HCT116 (cell line): ENCODE data around the gene IL21R. TPM values are rescaled to one million over a fixed set of nuclear protein-coding genes. Genes with fewer than 3 reads are reported as not detected.

ENCODE experiments used
- ATAC-seq: fragments of 200-7000 bp; cut with Tn5 transposase; 2 replicates; pipeline ENCODE4 v1.9.1; 2020; ENCODE audit warnings: mild to moderate bottlenecking, moderate library complexity
- BruUV-seq: library from RNA; stranded (reverse); fragments of 400-500 nt; replicated peaks from 2 replicates; lab custom pipeline; 2021; lab: Mats Ljungman, UMichigan
- CTCF ChIA-PET: fragments of 300-600 bp; sonication (Branson Sonifier 250); formaldehyde crosslinking; loops from one replicate; lab custom pipeline; 2021; ENCODE audit warnings: antibody characterized with exemption; lab: Charles Lee
- POLR2A ChIA-PET: fragments of 300-600, 350-600 bp; sonication (Branson Sonifier 250); formaldehyde crosslinking; loops from one replicate; lab custom pipeline; 2021; ENCODE audit warnings: antibody characterized with exemption; lab: Charles Lee
- RAD21 ChIA-PET, 2 experiments: fragments of 300-600 bp; sonication (Branson Sonifier 250); formaldehyde crosslinking; loops; one replicate each; lab custom pipeline; 2023; ENCODE audit warnings: low total read pairs in 2 of 2; ENCODE audit not compliant: uncharacterized antibody in 2 of 2, unreplicated experiment in 2 of 2, low non-redundant PET in 1 of 2; lab: Charles Lee
- DNase-seq: peaks from one replicate; pipeline ENCODE4 v3.0.0-alpha.2; 2010; ENCODE audit warnings: low read depth, low spot score
- H2AFZ ChIP-seq: fragments of 200-600 bp; shearing (Covaris generic), sonication (generic); 2 replicates; pipeline ENCODE4 v1.6.1; 2017; ENCODE audit warnings: low read depth, mixed run types, mixed read lengths, antibody characterized with exemption, low read length; ENCODE audit not compliant: poor library complexity, severe bottlenecking
- H3K27ac ChIP-seq: 2 replicates; pipeline ENCODE4 v1.5.1; 2012; ENCODE audit warnings: low read depth, low read length
- H3K27me3 ChIP-seq: fragments of 200-600 bp; sonication (generic); 2 replicates; pipeline ENCODE4 v1.6.1; 2016; ENCODE audit warnings: mixed run types, low read length, mixed read lengths; ENCODE audit not compliant: insufficient read depth
- H3K36me3 ChIP-seq, 2 experiments: fragments of 200-500 bp in 1 of 2; fragments of 200-600 bp in 1 of 2; sonication (Bioruptor generic) in 1 of 2; sonication (generic) in 1 of 2; 2 replicates each; pipeline versions ENCODE4 v1.5.1 to v1.6.1; 2014 to 2016; ENCODE audit warnings: low read length in 2 of 2, inconsistent platforms in 1 of 2, mixed read lengths in 1 of 2, mixed run types in 1 of 2; ENCODE audit not compliant: insufficient read depth in 2 of 2, control insufficient read depth in 1 of 2
- H3K4me1 ChIP-seq, 2 experiments: fragments of 200-600 bp in 1 of 2; sonication (generic) in 1 of 2; 2 replicates each; pipeline versions ENCODE4 v1.5.1 to v1.6.1; 2012 to 2017; ENCODE audit warnings: low read length in 2 of 2, inconsistent platforms in 1 of 2, mild to moderate bottlenecking in 1 of 2, mixed read lengths in 1 of 2, mixed run types in 1 of 2, moderate library complexity in 1 of 2; ENCODE audit not compliant: insufficient read depth in 2 of 2, control insufficient read depth in 1 of 2
- H3K4me2 ChIP-seq: fragments of 200-600 bp; sonication (generic); 2 replicates; pipeline ENCODE4 v1.6.1; 2017; ENCODE audit warnings: mixed run types, low read length, mixed read lengths
- H3K4me3 ChIP-seq, 2 experiments: fragments of 200-600 bp in 1 of 2; sonication (generic) in 1 of 2; replicated peaks in 1 of 2; 2 replicates each; pipeline ENCODE4 v1.5.1; 2011 to 2016; ENCODE audit warnings: low read length in 2 of 2, control low read depth in 1 of 2, low read depth in 1 of 2, mild to moderate bottlenecking in 1 of 2, mixed read lengths in 1 of 2, mixed run types in 1 of 2
- H3K79me2 ChIP-seq: fragments of 200-600 bp; sonication (generic); 2 replicates; pipeline ENCODE4 v1.6.1; 2017; ENCODE audit warnings: mild to moderate bottlenecking, mixed run types, low read length, moderate library complexity, mixed read lengths; ENCODE audit not compliant: insufficient read depth
- H3K9ac ChIP-seq: fragments of 200-600 bp; sonication (generic); 2 replicates; pipeline ENCODE4 v1.6.1; 2016; ENCODE audit warnings: low read length, mixed read lengths
- H3K9me2 ChIP-seq: fragments of 200-600 bp; sonication (generic), shearing (Covaris generic); 2 replicates; pipeline ENCODE4 v1.6.1; 2017; ENCODE audit warnings: mixed run types, mild to moderate bottlenecking, moderate library complexity; ENCODE audit not compliant: insufficient read depth
- H3K9me3 ChIP-seq, 2 experiments: fragments of 200-500 bp in 1 of 2; fragments of 200-600 bp in 1 of 2; sonication (Bioruptor generic) in 1 of 2; sonication (generic) in 1 of 2; 2 replicates each; pipeline ENCODE4 v1.6.1; 2014 to 2017; ENCODE audit warnings: low read length in 2 of 2, mixed read lengths in 2 of 2, inconsistent platforms in 1 of 2, low read depth in 1 of 2, mild to moderate bottlenecking in 1 of 2, mixed run types in 1 of 2, moderate library complexity in 1 of 2; ENCODE audit not compliant: control insufficient read depth in 1 of 2, insufficient read depth in 1 of 2
- H4K20me1 ChIP-seq: fragments of 200-600 bp; sonication (generic), shearing (Covaris generic); 2 replicates; pipeline ENCODE4 v1.6.1; 2017; ENCODE audit warnings: mixed run types, mild to moderate bottlenecking, moderate library complexity; ENCODE audit not compliant: insufficient read depth
- CBX3 ChIP-seq: IDR thresholded peaks from 2 replicates; pipeline ENCODE4 v1.6.1; 2012; ENCODE audit warnings: low read depth
- CEBPB ChIP-seq: IDR thresholded peaks from 2 replicates; pipeline ENCODE4 v1.6.1; 2012; ENCODE audit warnings: low read depth
- CTCF ChIP-seq, 3 experiments: fragments of 200-600 bp in 1 of 3; sonication (generic) in 1 of 3; IDR thresholded peaks in 2 of 3; conservative IDR thresholded peaks in 1 of 3; 2 replicates each; pipeline ENCODE4 v1.5.1; 2012 to 2017; ENCODE audit warnings: low read depth in 2 of 3, low read length in 2 of 3, antibody characterized with exemption in 1 of 3, borderline replicate concordance in 1 of 3, control low read depth in 1 of 3, mild to moderate bottlenecking in 1 of 3, mixed read lengths in 1 of 3, mixed run types in 1 of 3, moderate library complexity in 1 of 3; ENCODE audit not compliant: insufficient read depth in 1 of 3
- ELF1 ChIP-seq: IDR thresholded peaks from 2 replicates; pipeline ENCODE4 v1.6.1; 2012; ENCODE audit warnings: low read depth, borderline replicate concordance
- EZH2phosphoT487 ChIP-seq: fragments of 200-600 bp; IDR thresholded peaks from 2 replicates; pipeline ENCODE4 v1.6.1; 2018; ENCODE audit warnings: antibody characterized with exemption, borderline replicate concordance
- FOSL1 ChIP-seq: IDR thresholded peaks from 2 replicates; pipeline ENCODE4 v1.6.1; 2012; ENCODE audit warnings: low read depth
- RAD21 ChIP-seq: IDR thresholded peaks from 2 replicates; pipeline ENCODE4 v1.6.1; 2012; ENCODE audit warnings: low read depth, mild to moderate bottlenecking
- SIN3A ChIP-seq: IDR thresholded peaks from 2 replicates; pipeline ENCODE4 v1.6.1; 2012; ENCODE audit warnings: low read depth
- SRF ChIP-seq: IDR thresholded peaks from 2 replicates; pipeline ENCODE4 v1.6.1; 2012; ENCODE audit warnings: low read depth
- ZFX ChIP-seq: fragments of 450-650 bp; IDR thresholded peaks from 2 replicates; pipeline ENCODE4 v1.6.1; 2017
- intact Hi-C: fragments of 100-400 bp; cut with micrococcal nuclease; formaldehyde crosslinking; loops from 2 replicates; pipeline ENCODE4 v1.10.0; 2022
- total RNA-seq: library from RNA; stranded (reverse); gene quantifications from one replicate; pipeline ENCODE4 v1.2.1, GENCODE V29; 2021; ENCODE audit not compliant: unreplicated experiment
- TF ChIP-seq, protein P1 (sequence below): IDR thresholded peaks from 2 replicates; pipeline ENCODE4 v1.6.1; 2012; ENCODE audit warnings: low read depth
- TF ChIP-seq, protein P2 (sequence below): IDR thresholded peaks from 2 replicates; pipeline ENCODE4 v1.6.1; 2012
- TF ChIP-seq, protein P3 (sequence below): IDR thresholded peaks from 2 replicates; pipeline ENCODE4 v1.6.1; 2011; ENCODE audit warnings: mild to moderate bottlenecking, low read length, moderate library complexity; ENCODE audit not compliant: insufficient replicate concordance; ENCODE audit errors: extremely low read depth

The IL21R gene
- total RNA-seq, 1 experiment from 2014 or later, result 1.2 TPM

GRCh38 chr16:27474921-27475320 is 72.9 kb downstream of the IL21R start:
- no peak for TF ChIP-seq CTCF (IDR thresholded peaks at IDR 0.05 in 2 of 3, conservative IDR thresholded peaks at IDR 0.05 in 1 of 3; ENCODE audit: borderline replicate concordance in 1 of 3, insufficient read depth in 1 of 3, low read depth in 2 of 3, low read length in 2 of 3)
- TF ChIP-seq, all 23 proteins: peak for 0
- Histone ChIP-seq H3K9ac (no peak overlapping the region), H3K9me3 (no peaks in the 10 kb centered on the region), H3K27ac (no peak overlapping the region), H3K4me3 (no peak overlapping the region), H4K20me1 (no peaks in the 10 kb centered on the region), H3K27me3 (no peaks in the 10 kb centered on the region), H3K79me2 (no peaks in the 10 kb centered on the region), H2AFZ (no peak overlapping the region), H3K36me3 (peaks cover 43 to 52% of the 10 kb centered on the region in 2 experiments; a peak in 3 of 4 replicates), H3K4me2 (no peak overlapping the region), H3K4me1 (peaks cover 0 to 6% of the 10 kb centered on the region in 2 experiments; a peak in 1 of 4 replicates), H3K9me2 (no peaks in the 10 kb centered on the region)
- no TSS peak for BruUV-seq
- RAD21 ChIA-PET, result no interaction called here
- intact Hi-C loops, result no loop called here
- DNase-seq (no peak), ATAC-seq (no peak)
- CTCF ChIA-PET, result no interaction called here
- POLR2A ChIA-PET, result no interaction called here

GRCh38 chr16:27475561-27475960 is 73.6 kb downstream of the IL21R start:
- peaks cover 45 to 54% of the 10 kb centered on the region in 2 experiments; a peak in 3 of 4 replicates for H3K36me3 ChIP-seq
- H2AFZ ChIP-seq, result no peak overlapping the region
- H3K9me2 ChIP-seq, result no peaks in the 10 kb centered on the region
- BruUV-seq, result no TSS peak
- ChIA-PET POLR2A (no interaction called here), CTCF (no interaction called here), RAD21 (no interaction called here)
- DNase-seq (no peak), ATAC-seq (no peak)
- H3K27ac ChIP-seq, result no peak overlapping the region
- no peak overlapping the region for H3K4me3 ChIP-seq
- H3K9me3 ChIP-seq, result no peaks in the 10 kb centered on the region
- H3K4me1 ChIP-seq, result peaks cover 0 to 6% of the 10 kb centered on the region in 2 experiments; a peak in 1 of 4 replicates
- H4K20me1 ChIP-seq, result no peaks in the 10 kb centered on the region
- H3K27me3 ChIP-seq, result no peaks in the 10 kb centered on the region
- H3K9ac ChIP-seq, result no peak overlapping the region
- H3K4me2 ChIP-seq, result no peak overlapping the region
- intact Hi-C loops, result no loop called here
- no peaks in the 10 kb centered on the region for H3K79me2 ChIP-seq
- TF ChIP-seq SRF (no peak), EZH2phosphoT487 (no peak), SIN3A (no peak), CBX3 (no peak), CEBPB (no peak), ELF1 (no peak), FOSL1 (no peak), ZFX (no peak), RAD21 (no peak)
- TF ChIP-seq, protein P1, sequence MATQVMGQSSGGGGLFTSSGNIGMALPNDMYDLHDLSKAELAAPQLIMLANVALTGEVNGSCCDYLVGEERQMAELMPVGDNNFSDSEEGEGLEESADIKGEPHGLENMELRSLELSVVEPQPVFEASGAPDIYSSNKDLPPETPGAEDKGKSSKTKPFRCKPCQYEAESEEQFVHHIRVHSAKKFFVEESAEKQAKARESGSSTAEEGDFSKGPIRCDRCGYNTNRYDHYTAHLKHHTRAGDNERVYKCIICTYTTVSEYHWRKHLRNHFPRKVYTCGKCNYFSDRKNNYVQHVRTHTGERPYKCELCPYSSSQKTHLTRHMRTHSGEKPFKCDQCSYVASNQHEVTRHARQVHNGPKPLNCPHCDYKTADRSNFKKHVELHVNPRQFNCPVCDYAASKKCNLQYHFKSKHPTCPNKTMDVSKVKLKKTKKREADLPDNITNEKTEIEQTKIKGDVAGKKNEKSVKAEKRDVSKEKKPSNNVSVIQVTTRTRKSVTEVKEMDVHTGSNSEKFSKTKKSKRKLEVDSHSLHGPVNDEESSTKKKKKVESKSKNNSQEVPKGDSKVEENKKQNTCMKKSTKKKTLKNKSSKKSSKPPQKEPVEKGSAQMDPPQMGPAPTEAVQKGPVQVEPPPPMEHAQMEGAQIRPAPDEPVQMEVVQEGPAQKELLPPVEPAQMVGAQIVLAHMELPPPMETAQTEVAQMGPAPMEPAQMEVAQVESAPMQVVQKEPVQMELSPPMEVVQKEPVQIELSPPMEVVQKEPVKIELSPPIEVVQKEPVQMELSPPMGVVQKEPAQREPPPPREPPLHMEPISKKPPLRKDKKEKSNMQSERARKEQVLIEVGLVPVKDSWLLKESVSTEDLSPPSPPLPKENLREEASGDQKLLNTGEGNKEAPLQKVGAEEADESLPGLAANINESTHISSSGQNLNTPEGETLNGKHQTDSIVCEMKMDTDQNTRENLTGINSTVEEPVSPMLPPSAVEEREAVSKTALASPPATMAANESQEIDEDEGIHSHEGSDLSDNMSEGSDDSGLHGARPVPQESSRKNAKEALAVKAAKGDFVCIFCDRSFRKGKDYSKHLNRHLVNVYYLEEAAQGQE, result no peak
- TF ChIP-seq, protein P2, sequence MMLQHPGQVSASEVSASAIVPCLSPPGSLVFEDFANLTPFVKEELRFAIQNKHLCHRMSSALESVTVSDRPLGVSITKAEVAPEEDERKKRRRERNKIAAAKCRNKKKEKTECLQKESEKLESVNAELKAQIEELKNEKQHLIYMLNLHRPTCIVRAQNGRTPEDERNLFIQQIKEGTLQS, result no peak
- TF ChIP-seq, protein P3, sequence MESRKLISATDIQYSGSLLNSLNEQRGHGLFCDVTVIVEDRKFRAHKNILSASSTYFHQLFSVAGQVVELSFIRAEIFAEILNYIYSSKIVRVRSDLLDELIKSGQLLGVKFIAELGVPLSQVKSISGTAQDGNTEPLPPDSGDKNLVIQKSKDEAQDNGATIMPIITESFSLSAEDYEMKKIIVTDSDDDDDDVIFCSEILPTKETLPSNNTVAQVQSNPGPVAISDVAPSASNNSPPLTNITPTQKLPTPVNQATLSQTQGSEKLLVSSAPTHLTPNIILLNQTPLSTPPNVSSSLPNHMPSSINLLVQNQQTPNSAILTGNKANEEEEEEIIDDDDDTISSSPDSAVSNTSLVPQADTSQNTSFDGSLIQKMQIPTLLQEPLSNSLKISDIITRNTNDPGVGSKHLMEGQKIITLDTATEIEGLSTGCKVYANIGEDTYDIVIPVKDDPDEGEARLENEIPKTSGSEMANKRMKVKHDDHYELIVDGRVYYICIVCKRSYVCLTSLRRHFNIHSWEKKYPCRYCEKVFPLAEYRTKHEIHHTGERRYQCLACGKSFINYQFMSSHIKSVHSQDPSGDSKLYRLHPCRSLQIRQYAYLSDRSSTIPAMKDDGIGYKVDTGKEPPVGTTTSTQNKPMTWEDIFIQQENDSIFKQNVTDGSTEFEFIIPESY, result no peak
